Activated T-helper 2 cell treated with anti-CD3 and anti-CD28 coated beads, Interferon-gamma antibody, Interleukin-2, Interleukin-4, amounts not matched to agents 10 μg/mL and 5 μg/mL and 100 μg/mL, durations not matched to agents 14 hours and 24 hours and 36 hours (primary cell): ENCODE measurements around the gene CABLES1. TPM values are rescaled to one million over a fixed set of nuclear protein-coding genes. Genes with fewer than 3 reads are reported as not detected.

Experiments
- DNase-seq: peaks from one replicate; pipeline ENCODE4 v3.0.0; 2021; ENCODE audit warnings: low spot score
- H3K27ac Mint-ChIP-seq: one replicate; pipeline ENCODE4 v1.8.0; 2021; ENCODE audit warnings: mixed read lengths
- H3K27me3 Mint-ChIP-seq: one replicate; pipeline ENCODE4 v1.8.0; 2021; ENCODE audit warnings: low read depth, mixed read lengths
- H3K36me3 Mint-ChIP-seq: one replicate; pipeline ENCODE4 v1.8.0; 2021; ENCODE audit warnings: low read depth, mixed read lengths
- H3K4me1 Mint-ChIP-seq: one replicate; pipeline ENCODE4 v1.8.0; 2021; ENCODE audit warnings: low read depth, mixed read lengths
- H3K4me3 Mint-ChIP-seq: one replicate; pipeline ENCODE4 v1.8.0; 2021; ENCODE audit warnings: low read depth, mild to moderate bottlenecking, moderate library complexity, mixed read lengths
- H3K9me3 Mint-ChIP-seq: one replicate; pipeline ENCODE4 v1.8.0; 2021; ENCODE audit warnings: mixed read lengths
- intact Hi-C: fragments of 100-400 bp; cut with micrococcal nuclease; formaldehyde crosslinking; loops from one replicate; pipeline ENCODE4 v1.15.1; 2023
- total RNA-seq: library from RNA; stranded (reverse); gene quantifications from 2 replicates; pipeline ENCODE4 v1.2.3, GENCODE V29; 2022

CABLES1 gene
- total RNA-seq, 1 donor from 2014 or later = 27.4 TPM

DNA sequence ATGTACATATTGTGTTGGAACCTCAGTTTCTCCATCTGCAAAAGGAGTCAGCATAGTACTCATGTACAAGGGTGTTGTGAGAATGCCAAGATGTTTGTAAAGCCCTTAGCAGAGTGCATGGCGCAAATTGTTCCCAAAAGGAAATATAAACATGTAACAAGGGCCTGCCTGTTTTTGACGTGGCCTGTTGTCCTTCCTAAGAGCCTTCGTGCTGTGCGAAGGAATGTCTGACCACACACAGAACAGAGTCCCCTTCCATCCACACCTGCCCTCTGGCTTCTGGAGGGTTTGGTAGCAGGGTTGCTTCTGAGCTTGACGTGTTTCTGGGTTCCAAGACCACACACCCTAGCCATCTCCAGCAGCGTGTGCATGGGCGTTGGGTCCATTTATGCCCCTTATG lies 34.9 kb downstream of the CABLES1 start:
- Mint-ChIP-seq H3K27ac (no peak overlapping the region), H3K9me3 (no peaks in the 10 kb centered on the region), H3K27me3 (peaks cover 3% of the 10 kb centered on the region), H3K4me3 (no peak overlapping the region), H3K36me3 (no peaks in the 10 kb centered on the region), H3K4me1 (peaks cover 2% of the 10 kb centered on the region)
- intact Hi-C loops = no loop called here
- DNase-seq = no peak

DNA sequence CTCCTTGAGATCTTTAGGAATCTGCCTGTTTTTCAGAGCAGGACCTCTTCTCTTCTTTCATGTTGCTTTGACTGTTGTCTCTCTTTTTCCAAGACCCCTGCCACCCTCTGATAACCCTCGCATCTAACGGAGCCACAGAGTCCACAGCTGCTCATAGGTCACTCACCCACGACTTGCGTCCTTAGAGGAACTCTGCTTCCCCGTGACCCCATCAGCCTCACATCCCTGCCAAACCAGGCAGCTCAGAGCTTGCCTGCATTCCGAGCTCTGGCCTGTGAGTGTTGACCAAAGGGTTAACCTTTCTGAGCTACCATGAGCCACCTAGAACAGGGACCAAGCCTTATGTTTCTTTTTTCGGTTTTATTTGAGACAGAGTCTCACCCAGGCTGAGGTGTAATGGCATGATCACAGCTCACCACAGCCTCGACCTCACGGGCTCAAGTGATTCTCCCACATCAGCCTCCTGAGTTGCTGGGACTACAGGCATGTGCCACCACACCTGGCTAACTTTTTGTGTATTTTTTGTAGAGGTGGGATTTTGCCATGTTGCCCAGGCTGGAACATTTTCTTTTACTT lies 36.4 kb downstream of the CABLES1 start:
- Mint-ChIP-seq H3K9me3 (no peaks in the 10 kb centered on the region), H3K36me3 (no peaks in the 10 kb centered on the region), H3K4me3 (no peak overlapping the region), H3K27me3 (peaks cover 6% of the 10 kb centered on the region), H3K4me1 (peaks cover 2% of the 10 kb centered on the region), H3K27ac (no peak overlapping the region)
- DNase-seq = no peak
- intact Hi-C loops = no loop called here

DNA sequence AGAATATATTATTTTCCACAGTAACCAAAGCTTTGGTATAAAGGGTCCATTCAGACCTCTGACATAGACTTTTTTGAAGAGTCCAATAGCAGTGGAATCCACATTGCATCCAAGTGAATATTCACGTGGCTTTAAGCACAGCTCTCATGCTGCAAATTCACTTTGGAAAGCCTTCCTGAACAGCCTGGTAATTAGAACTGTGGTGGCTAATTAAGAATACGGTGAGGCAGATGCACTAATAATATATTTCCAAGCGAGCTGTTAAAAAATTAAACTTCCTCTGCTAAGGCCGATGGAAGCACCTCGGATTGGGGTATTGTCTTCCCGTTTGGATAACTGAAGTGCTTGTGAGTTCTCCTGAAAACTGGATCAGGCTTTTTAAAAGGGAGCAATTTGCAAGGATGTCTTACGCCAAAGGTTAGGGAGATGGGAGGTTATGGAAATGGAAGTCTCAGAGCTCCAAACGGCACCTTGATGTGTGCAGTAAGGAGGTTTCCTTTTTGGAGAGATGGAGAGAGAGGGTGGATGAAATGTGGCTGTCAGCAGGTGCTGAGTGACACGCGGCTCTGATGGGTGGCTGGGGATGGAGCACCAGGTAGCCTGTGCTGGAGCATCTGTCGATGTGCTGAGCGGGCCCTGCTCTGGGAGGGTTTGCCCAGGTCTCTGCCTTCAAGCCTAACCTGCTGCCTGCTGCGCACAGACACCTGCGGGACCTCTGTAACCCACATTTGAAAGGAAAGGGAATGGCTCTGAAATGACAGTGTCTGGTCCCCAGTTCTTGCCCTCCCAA lies 37.5 kb downstream of the CABLES1 start:
- Mint-ChIP-seq H3K9me3 (no peaks in the 10 kb centered on the region), H3K4me1 (peaks cover 2% of the 10 kb centered on the region), H3K36me3 (no peaks in the 10 kb centered on the region), H3K27ac (no peak overlapping the region), H3K4me3 (no peak overlapping the region), H3K27me3 (peaks cover 6% of the 10 kb centered on the region)
- intact Hi-C loops = no loop called here
- DNase-seq = no peak

DNA sequence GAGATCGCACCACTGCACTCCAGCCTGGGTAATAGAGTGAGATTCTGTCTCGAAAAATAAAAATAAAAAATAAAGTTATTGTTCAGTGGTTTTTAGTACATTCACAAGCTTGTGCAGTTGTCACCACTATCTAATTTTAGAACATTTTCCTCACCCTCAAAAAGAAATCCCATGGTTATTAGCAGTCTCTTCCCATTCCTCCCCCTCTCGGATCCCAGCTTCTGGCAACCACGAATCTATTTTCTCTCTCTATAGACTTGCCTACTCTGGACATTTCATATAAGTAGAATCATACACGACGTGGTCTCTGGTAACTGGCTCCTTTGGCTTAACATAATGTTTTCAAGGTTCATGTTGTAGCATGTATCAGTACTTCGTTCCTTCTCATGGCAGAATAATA lies 38.6 kb downstream of the CABLES1 start:
- H3K9me3 Mint-ChIP-seq = no peaks in the 10 kb centered on the region
- H3K4me1 Mint-ChIP-seq = peaks cover 2% of the 10 kb centered on the region
- no peak overlapping the region for H3K27ac Mint-ChIP-seq
- intact Hi-C loops = no loop called here
- DNase-seq = no peak
- peaks cover 6% of the 10 kb centered on the region for H3K27me3 Mint-ChIP-seq
- no peak overlapping the region for H3K4me3 Mint-ChIP-seq
- no peaks in the 10 kb centered on the region for H3K36me3 Mint-ChIP-seq

DNA sequence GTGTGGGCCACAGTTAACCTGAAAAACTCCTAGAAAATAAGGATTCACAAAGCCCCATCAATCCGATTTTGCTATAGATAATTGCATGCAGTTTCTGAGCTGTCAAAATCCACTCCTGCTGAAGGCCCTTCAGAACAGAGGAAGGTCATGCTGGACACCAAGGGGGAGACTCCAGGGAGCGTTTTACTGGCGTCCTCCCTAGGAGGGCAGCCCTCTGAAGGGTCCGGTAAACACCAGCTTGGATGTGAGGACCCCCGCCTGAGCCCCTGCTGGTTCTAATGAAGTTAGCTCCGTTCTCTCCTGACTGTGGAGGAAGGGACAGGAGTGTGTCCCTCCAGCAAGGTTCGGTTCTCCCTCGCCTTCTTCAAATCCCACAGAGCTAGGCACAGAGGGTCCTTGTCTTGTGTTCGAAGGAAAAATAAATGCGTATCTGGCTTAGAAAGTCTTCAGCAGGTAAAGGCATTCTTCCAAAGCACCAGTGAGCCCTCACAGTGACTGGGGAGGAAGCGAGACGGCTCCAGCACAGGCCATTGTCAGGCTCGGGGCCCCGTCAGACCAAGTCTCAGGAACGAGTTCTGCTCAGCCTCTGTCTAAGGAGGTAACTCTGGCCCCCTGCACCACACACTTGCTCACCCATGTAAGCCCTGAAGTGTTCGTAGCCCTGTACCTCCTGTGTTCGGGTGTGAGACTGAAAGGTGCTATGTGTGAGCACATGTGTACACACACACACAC lies 41.6 kb downstream of the CABLES1 start:
- H3K9me3 Mint-ChIP-seq = no peaks in the 10 kb centered on the region
- DNase-seq = no peak
- H3K27ac Mint-ChIP-seq = no peak overlapping the region
- H3K36me3 Mint-ChIP-seq = no peaks in the 10 kb centered on the region
- H3K4me1 Mint-ChIP-seq = peaks cover 14% of the 10 kb centered on the region
- intact Hi-C loops = no loop called here
- peaks cover 6% of the 10 kb centered on the region for H3K27me3 Mint-ChIP-seq
- no peak overlapping the region for H3K4me3 Mint-ChIP-seq

DNA sequence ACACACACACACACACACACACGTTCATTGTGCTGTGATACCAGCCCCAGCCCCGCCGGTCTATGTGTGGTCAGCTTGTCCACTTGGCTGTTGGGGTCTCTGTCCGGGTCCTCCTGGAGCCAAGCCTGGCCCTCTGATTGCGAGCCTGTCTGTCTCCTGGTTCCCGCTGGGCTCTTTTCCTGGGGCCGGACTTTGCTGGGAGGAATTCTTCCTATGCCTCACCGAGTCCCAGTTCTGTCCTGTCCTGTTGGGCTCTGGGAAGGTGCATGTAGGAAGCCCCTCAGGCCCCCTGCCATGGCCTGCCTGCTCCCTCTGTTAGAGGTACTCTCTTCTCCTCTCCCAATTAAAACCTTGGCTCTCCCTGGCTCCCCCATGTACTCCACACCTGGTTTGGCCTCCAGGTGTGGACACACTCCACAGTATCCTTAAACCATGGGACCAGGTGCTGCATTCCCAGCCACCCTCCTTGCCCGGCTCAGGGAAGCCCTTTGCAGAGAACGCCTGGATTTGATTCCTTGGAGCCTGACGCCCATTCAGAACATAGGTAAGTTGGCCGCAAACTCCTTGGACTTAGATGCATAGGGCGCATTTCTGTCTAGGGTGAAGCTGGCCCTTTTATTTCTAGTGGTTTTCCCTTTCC lies 42.3 kb downstream of the CABLES1 start:
- H3K27me3 Mint-ChIP-seq = peaks cover 6% of the 10 kb centered on the region
- H3K9me3 Mint-ChIP-seq = no peaks in the 10 kb centered on the region
- DNase-seq = no peak
- H3K4me3 Mint-ChIP-seq = no peak overlapping the region
- no peak overlapping the region for H3K27ac Mint-ChIP-seq
- intact Hi-C loops = no loop called here
- no peaks in the 10 kb centered on the region for H3K36me3 Mint-ChIP-seq
- H3K4me1 Mint-ChIP-seq = peaks cover 12% of the 10 kb centered on the region

DNA sequence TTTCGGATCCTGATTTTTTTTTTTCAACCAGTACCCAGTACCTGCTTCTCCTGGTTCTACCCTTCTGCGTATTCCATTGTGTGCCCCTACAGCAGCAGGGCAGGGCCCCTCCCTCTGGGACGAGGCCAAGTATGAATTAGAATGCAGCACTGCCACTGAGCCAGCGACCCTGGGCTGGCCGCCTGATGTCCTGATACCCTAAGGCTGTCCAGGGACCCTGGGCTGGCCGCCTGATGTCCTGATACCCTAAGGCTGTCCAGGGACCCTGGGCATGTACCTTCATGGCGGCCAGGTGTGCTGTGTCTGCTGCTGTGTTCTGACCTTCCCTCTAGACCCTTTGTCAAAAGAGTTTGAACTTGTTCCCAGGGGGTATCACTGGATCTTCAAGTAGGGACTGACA lies 42.9 kb downstream of the CABLES1 start:
- H3K4me3 Mint-ChIP-seq = no peak overlapping the region
- H3K27ac Mint-ChIP-seq = no peak overlapping the region
- intact Hi-C loops = no loop called here
- no peaks in the 10 kb centered on the region for H3K9me3 Mint-ChIP-seq
- H3K4me1 Mint-ChIP-seq = peaks cover 12% of the 10 kb centered on the region
- H3K27me3 Mint-ChIP-seq = peaks cover 6% of the 10 kb centered on the region
- DNase-seq = no peak
- H3K36me3 Mint-ChIP-seq = no peaks in the 10 kb centered on the region

DNA sequence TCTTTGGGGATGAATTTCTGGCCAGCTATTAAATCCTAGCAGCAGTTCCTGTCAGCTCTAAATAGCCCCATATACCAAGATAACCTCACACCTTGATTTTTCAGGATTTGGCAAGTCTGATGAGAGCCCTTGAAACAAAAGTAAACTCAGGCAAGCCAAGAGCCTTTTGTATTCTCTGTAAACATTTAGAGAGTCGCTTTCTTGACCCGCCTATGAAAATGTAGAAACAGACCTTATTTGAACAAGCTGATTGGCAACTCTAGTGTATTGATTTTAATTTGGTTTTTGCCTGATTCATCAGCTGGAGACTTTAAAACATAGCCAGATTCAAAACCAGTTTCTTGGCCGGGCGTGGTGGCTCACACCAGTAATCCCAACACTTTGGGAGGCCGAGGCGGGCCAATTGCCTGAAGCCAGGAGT lies 43.4 kb downstream of the CABLES1 start:
- Mint-ChIP-seq H3K27ac (no peak overlapping the region), H3K9me3 (no peaks in the 10 kb centered on the region), H3K4me3 (no peak overlapping the region), H3K4me1 (peaks cover 12% of the 10 kb centered on the region), H3K36me3 (no peaks in the 10 kb centered on the region), H3K27me3 (peaks cover 6% of the 10 kb centered on the region)
- DNase-seq = no peak
- intact Hi-C loops = no loop called here

DNA sequence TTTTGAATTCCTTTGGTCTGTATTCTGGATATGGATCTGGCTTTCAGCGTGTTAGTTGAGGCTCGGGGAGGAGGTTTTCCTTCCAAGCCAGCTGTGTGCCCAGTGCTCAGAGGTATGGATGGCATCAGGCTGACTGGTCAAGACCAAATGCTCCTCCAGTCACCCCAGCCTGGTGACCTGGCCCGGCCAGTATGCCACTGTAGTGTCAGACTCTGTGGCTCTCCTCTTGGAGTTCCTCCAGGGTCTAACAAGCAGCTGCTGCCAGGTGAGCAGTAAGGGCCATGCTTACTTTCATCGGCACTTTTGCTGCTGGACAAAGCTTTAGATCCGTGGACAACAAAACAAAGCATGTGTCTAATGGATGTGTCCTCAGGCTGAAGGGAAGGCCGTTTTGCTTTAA lies 44.1 kb downstream of the CABLES1 start:
- Mint-ChIP-seq H3K9me3 (no peaks in the 10 kb centered on the region), H3K36me3 (no peaks in the 10 kb centered on the region)

DNA sequence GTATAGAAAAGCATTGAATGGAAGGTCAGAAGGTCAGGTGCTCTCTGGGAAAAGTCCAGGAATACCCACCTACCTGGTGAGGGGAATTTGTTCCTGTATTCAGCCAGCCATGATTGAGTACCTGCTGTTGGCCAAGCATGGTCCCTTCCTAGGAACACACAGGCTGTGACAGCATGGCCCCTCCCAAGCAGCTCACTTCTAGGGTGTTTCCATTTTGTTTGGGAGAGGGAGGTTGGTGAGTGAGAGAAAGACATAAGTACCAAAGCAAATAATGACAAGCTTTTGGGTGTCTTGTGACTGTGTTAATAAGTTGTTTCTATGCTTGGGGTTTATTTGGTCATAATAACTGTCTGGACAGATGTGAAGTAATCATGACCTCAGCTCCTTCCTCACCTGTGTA lies 46.3 kb downstream of the CABLES1 start:
- intact Hi-C loops = no loop called here
- Mint-ChIP-seq H3K36me3 (no peaks in the 10 kb centered on the region), H3K27ac (no peak overlapping the region), H3K27me3 (no peaks in the 10 kb centered on the region), H3K4me3 (no peak overlapping the region), H3K9me3 (no peaks in the 10 kb centered on the region), H3K4me1 (peaks cover 12% of the 10 kb centered on the region)
- DNase-seq = no peak

More for the DNA sequence above, 44.1 kb downstream of the CABLES1 start:
- DNase-seq = no peak
- Mint-ChIP-seq H3K4me3 (no peak overlapping the region), H3K27ac (no peak overlapping the region), H3K4me1 (peaks cover 12% of the 10 kb centered on the region), H3K27me3 (peaks cover 3% of the 10 kb centered on the region)
- intact Hi-C loops = no loop called here

DNA sequence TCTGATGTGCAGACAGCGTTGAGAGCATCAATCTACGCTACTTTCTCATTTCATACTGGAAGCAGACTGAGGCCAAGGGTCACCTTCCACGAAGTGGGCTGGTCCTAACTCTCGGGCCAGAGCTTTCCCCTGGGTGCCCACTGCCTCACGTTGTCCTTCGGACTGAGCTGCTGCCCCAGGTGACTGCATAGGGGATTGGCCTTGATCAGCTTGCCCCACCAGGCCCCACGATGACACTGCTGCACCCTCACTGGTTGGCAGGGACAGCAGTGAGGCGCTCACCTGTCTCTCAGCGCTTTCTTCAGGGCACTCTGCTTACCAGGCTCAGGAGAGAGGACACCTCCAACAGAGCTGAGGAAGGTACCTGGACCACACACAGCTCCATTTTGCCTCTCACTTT lies 47.3 kb downstream of the CABLES1 start:
- no peak for DNase-seq
- Mint-ChIP-seq H3K27ac (no peak overlapping the region), H3K27me3 (no peaks in the 10 kb centered on the region), H3K9me3 (no peaks in the 10 kb centered on the region), H3K36me3 (no peaks in the 10 kb centered on the region), H3K4me3 (no peak overlapping the region), H3K4me1 (peaks cover 12% of the 10 kb centered on the region)
- intact Hi-C loops = no loop called here

DNA sequence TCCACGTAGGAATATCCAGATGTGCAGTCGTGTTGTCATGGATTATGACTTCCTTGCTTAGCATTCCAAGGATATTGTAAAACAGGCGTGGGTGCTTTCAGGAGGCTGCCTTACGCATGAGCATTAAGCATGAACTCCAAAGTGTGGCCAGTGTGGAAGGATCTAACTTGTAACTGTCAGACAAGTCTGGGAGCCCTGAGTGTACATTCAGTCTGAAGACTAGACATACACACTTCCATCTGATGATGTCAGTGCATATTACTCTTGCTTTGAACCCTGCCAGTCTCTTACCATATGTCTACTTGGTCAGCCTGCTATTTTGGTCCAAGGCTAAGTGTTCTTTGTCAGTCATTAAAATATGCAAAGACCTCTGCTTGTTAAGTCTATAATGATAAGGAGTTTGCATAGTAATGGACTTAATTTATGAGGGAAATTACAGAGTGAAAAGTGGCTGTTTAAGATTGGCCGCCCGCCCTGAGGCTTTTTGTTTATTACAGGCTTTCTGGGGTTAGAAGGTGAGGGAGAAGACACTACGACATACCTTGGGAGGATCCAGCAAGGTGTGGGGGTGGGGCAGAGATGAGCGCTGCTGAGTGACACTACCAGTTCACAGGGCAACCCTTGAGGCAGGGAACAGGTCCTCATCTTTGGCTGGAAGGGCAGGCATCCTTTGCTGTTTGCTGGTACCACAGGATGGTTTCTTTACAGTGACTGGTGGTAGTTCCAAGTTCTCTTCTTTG lies 48.3 kb downstream of the CABLES1 start:
- intact Hi-C loops = no loop called here
- Mint-ChIP-seq H3K27me3 (no peaks in the 10 kb centered on the region), H3K9me3 (no peaks in the 10 kb centered on the region), H3K36me3 (no peaks in the 10 kb centered on the region), H3K4me1 (peaks cover 12% of the 10 kb centered on the region), H3K27ac (no peak overlapping the region), H3K4me3 (no peak overlapping the region)
- DNase-seq = no peak
